ENCODE data around the gene EEA1.
A peak's percentile ranks its signal among the peaks of the same experiment; 100 is the strongest.

Gene EEA1

DNA sequence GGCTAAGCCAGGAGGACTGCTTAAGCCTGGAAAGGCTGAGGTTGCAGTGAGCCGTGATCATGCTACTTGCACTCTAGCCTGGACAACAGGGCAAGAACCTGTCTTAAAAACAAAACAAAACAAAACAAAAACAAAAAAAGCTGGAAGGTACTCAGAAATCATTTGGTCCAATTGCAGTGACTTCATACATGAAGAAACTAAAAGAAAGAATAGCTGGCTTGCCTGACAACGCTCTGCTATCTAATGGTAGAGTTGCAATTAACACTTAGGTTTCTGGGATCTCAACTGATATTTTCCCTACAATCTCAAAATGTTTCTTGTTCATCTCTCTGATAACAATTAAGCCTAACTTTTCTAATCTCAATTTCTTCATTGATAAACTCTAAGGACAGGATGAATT lies 13.7 kb downstream of the EEA1 start:
- no peak overlapping the region for H3K27ac Mint-ChIP-seq
- no peaks in the 10 kb centered on the region for H3K36me3 Mint-ChIP-seq
- ATAC-seq = no peak
- no peak for DNase-seq (ENCODE audit: low spot score in 2 of 2)
- H3K9me3 Mint-ChIP-seq = no peaks in the 10 kb centered on the region
- no peak overlapping the region for H3K4me3 Mint-ChIP-seq
- H3K4me1 Mint-ChIP-seq = peaks cover 23% of the 10 kb centered on the region

DNA sequence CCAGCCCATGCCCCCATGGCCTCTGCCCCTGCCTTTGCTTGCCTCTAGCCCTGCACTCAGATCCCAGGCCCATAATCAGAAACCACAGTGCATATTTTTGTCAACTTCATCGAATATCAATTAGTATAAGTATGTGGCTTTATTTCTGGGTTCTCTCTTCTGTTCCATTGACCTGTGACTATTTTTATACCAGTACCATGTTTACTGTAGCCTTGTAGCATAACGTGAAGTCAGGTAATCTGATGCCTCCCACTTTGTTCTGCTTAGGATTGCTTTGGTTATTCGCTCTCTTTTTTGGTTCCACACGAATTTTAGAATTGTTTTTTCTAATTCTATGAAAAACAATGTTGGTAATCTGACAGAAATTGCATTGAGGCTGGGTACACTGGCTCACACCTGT lies 14.9 kb downstream of the EEA1 start:
- no peak for ATAC-seq
- Mint-ChIP-seq H3K4me3 (no peak overlapping the region), H3K9me3 (no peaks in the 10 kb centered on the region), H3K36me3 (no peaks in the 10 kb centered on the region), H3K27ac (no peak overlapping the region), H3K4me1 (peaks cover 23% of the 10 kb centered on the region)
- no peak for DNase-seq (ENCODE audit: low spot score in 2 of 2)

DNA sequence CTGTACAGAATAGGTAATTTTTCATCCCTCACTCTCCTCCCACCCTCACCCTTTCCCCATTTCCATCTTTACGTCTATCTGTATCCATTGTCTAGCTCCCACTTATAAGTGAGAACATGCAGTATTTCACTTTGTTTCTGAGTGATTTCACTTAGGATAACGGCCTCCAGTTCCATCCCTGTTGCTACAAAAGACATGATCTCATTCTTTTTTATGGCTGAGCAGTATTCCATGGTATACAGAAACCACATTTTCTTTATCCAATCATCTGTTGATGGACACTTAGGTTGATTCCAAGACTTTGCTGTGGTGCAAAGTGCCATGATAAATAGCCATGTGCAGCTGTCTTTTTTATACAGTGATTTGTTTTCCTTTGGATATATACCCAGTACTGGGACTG lies 16.4 kb downstream of the EEA1 start:
- H3K27ac Mint-ChIP-seq = no peak overlapping the region
- ATAC-seq (no peak), DNase-seq (ENCODE audit: low spot score in 2 of 2) (no peak)
- no peak overlapping the region for H3K4me3 Mint-ChIP-seq
- H3K9me3 Mint-ChIP-seq = no peaks in the 10 kb centered on the region
- peaks cover 27% of the 10 kb centered on the region for H3K4me1 Mint-ChIP-seq
- H3K36me3 Mint-ChIP-seq = no peaks in the 10 kb centered on the region

DNA sequence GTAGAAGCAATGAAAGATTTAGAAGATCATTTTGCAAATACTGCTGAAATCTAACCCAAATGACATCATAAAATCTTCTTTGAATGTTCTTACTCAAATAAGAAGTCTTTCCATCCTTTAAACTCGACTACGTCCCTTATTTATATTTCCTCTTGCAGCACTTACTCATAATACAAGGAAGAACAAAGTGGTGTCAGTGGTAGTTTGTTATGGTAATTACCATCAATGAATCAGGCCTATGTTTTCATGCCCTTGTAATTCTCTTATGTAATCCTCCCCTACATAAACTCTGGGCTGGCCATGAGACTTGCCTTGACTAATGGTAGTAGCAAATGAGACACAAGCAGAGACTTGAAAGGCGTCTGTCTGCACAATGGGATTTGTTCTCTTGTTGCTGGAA lies 17.0 kb downstream of the EEA1 start:
- no peaks in the 10 kb centered on the region for H3K36me3 Mint-ChIP-seq
- DNase-seq (ENCODE audit: low spot score in 2 of 2) (peak in 1 of 2 donors; percentile 46), ATAC-seq (peak; percentile 96)
- H3K9me3 Mint-ChIP-seq = no peaks in the 10 kb centered on the region
- H3K27ac Mint-ChIP-seq = no peak overlapping the region
- H3K4me1 Mint-ChIP-seq = peaks cover 33% of the 10 kb centered on the region
- H3K4me3 Mint-ChIP-seq = no peak overlapping the region

DNA sequence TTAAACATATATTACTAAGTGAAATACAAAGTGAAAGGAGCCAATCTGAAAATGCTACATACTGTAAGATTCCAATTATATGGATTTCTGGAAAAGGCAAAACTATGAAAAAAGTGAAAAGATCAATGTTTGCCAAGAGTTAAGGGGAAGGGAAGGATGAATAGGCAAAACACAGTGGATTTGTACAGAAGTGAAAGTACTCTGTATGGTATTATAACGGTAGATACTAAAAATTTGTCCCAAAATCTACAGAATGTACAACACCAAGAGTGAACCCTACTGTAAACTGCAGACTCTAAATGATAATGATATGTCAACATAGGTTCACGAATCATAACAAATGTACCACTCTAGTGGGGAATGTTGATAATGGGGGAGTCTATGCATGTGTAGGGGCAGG lies 17.8 kb downstream of the EEA1 start:
- Mint-ChIP-seq H3K36me3 (no peaks in the 10 kb centered on the region), H3K27ac (no peak overlapping the region), H3K9me3 (no peaks in the 10 kb centered on the region), H3K4me1 (peaks cover 34% of the 10 kb centered on the region), H3K4me3 (no peak overlapping the region)
- ATAC-seq = no peak
- DNase-seq (ENCODE audit: low spot score in 2 of 2) = no peak

DNA sequence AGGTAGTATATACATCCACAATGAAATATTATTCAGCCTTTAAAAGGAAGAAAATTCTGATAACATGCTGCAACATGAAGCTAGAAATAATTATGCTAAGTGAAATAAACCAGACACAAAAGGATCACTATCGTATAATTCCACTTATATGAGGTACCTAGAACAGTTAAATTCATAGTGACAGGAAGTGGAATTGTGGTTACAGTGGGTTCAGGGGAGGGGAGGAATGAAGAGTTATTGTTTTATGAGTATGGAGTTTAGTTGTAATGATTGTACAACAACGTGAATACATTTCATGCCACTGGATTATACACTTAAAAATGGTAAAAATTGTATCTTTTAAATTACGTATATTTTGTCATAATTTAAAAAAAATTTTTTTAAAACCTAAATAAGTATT lies 21.0 kb downstream of the EEA1 start:
- Mint-ChIP-seq H3K4me3 (no peak overlapping the region), H3K4me1 (peaks cover 28% of the 10 kb centered on the region), H3K27ac (no peak overlapping the region), H3K36me3 (no peaks in the 10 kb centered on the region), H3K9me3 (no peaks in the 10 kb centered on the region)
- ATAC-seq = peak; percentile 90
- no peak for DNase-seq (ENCODE audit: low spot score in 2 of 2)

DNA sequence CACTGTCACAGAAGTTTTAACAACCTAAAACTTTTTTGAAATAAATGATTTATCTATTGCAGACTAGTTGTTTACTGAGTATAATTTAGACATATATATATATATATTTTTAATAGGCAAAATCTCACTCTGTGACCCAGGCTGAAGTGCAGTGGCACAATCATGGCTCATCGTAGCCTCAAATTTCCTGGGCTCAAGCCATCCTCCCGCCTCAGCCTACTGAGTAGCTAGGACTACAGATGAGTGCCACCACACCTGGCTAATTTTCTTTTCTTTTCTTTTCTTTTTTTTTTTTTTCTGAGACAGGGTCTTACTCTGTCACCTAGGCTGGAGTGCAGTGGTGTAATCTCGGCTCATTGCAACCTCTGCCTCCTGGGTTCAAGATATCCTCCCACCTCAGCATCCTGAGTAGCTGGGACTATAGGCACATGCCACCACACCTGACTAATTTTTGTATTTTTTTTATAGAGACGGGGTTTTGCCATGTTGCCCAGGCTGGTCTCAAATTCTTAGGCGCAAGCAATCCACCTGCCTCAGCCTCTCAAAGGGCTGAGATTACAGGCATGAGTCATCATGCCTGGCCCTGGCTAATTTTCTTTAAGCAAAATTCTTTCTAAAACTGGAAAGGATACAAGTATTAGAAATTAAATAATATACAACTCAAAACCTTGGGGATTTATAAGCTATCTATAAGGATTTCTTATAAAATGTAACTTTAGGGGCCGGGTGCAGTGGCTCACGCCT lies 23.1 kb downstream of the EEA1 start:
- H3K4me3 Mint-ChIP-seq = no peak overlapping the region
- H3K9me3 Mint-ChIP-seq = no peaks in the 10 kb centered on the region
- ATAC-seq (no peak), DNase-seq (ENCODE audit: low spot score in 2 of 2) (no peak)
- no peaks in the 10 kb centered on the region for H3K36me3 Mint-ChIP-seq
- H3K27ac Mint-ChIP-seq = no peak overlapping the region
- H3K4me1 Mint-ChIP-seq = peaks cover 12% of the 10 kb centered on the region

DNA sequence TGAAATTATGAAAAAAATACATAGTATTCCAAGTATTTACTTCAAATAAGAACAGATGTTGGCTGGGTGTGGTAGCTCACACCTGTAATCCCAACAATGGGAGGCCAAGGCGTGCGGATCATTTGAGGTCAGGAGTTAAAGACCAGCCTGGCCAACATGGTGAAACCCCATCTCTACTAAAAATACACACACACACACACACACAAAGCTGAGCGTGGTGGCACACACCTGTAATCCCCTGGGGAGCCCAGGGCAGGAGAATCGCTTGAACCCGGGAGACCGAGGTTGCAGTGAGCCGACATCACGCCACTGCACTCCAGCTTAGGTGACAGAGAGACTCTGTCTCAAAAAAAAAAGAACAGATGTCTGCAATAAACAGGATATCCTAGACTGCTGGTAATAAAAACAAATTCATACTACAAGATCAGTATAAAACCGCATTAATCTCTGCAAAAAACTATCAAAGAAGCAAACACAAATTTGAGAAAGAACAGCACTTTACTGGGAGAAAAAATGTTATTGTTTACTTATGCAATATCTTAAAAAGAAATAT lies 23.8 kb downstream of the EEA1 start:
- H3K9me3 Mint-ChIP-seq = no peaks in the 10 kb centered on the region
- H3K4me3 Mint-ChIP-seq = no peak overlapping the region
- no peaks in the 10 kb centered on the region for H3K36me3 Mint-ChIP-seq
- H3K27ac Mint-ChIP-seq = no peak overlapping the region
- H3K4me1 Mint-ChIP-seq = peaks cover 11% of the 10 kb centered on the region
- ATAC-seq (no peak), DNase-seq (ENCODE audit: low spot score in 2 of 2) (no peak)

DNA sequence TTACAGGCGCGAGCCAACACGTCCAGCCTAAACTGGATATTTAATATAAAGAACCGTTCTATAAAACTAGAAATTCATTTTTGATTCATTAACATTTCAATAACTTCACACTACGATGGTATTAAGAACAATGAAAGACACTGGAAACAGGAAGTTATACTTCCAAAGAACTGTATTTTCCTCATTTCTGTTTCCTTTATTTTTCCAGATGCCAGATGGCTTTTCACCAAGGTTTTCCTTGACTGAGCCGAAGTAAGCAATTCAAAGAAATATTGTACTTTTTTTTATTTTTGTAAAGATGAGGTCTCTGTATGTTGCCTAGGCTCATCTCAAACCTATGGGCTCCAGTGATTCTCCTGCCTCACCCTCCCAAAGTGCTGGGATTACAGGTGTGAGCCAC lies 28.2 kb downstream of the EEA1 start:
- no peak for DNase-seq (ENCODE audit: low spot score in 2 of 2)
- Mint-ChIP-seq H3K9me3 (no peaks in the 10 kb centered on the region), H3K4me3 (no peak overlapping the region), H3K4me1 (peaks cover 22% of the 10 kb centered on the region), H3K27ac (no peak overlapping the region), H3K36me3 (peaks cover 15% of the 10 kb centered on the region)
- no peak for ATAC-seq

DNA sequence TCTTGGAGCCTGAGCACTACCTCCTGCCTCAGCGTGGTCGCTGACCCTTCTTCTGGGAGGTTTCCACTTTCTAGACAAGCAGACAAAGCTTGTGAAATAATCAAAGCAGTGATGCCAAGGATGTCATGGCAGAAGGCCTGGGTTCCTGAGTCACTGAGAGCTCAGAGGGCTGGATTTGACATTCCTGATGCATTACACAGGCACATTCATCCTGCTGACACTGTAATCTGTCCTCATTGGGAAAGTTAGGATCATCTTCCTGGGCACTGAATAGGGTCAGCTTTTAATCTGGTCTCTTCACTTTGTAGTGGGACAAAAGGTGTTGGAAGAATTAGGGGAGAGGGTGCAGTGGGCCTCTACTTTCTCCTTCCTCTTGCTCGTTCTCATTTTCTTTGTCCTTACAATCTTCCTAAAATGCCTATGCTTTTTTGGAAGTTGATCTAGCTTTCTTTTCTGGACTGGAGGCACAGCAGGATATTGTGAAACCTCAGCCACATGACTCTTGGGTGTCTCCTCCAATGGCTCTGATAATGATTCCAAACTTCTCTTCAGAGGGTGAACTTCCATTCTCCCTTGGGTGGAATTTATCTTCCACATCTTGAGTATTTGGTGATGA lies 29.6 kb downstream of the EEA1 start:
- H3K27ac Mint-ChIP-seq = no peak overlapping the region

DNA sequence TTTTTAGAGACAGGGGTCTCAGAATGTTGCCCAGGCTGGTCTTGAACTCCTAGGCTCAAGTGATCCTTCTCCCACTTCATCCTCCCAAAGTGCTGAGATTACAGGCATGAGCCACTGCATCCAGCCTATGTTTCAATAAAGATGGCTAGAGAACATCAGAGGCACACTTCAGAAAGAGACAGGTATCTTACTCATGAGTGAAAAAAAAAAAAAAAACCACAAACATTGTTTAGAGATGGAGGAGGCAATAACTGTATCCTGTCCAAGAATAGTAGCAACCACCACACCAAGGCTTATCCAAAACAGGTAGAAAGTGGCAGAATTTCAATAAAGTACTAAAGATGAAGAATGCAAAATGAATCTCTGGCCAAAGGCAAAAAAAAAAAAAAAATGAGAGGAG lies 30.3 kb downstream of the EEA1 start:
- peaks cover 22% of the 10 kb centered on the region for H3K4me1 Mint-ChIP-seq
- peak overlapping the region; percentile 13 for H3K27ac Mint-ChIP-seq
- ATAC-seq (no peak), DNase-seq (ENCODE audit: low spot score in 2 of 2) (no peak)
- no peaks in the 10 kb centered on the region for H3K9me3 Mint-ChIP-seq
- no peak overlapping the region for H3K4me3 Mint-ChIP-seq
- peaks cover 23% of the 10 kb centered on the region for H3K36me3 Mint-ChIP-seq

More for the DNA sequence above, 29.6 kb downstream of the EEA1 start:
- Mint-ChIP-seq H3K4me1 (peaks cover 22% of the 10 kb centered on the region), H3K4me3 (no peak overlapping the region), H3K9me3 (no peaks in the 10 kb centered on the region), H3K36me3 (peaks cover 23% of the 10 kb centered on the region)
- no peak for ATAC-seq
- no peak for DNase-seq (ENCODE audit: low spot score in 2 of 2)

DNA sequence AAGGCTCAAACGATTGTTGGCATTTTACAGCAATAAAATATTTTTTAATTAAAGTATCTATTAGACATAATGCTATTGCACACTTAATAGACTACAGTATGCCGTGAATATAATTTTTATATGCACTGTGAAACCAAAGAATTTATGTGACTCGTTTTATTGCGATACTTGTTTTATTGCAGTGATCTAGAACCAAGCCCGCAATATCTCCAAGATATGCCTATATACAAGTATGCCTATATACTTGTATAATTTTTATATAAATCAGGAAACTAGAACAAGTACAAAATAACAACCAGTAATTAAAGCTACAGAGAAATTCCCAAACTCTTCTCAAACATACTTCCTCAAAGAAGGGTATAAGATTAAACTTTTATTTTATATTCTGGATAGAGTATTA lies 31.3 kb downstream of the EEA1 start:
- Mint-ChIP-seq H3K4me1 (peaks cover 26% of the 10 kb centered on the region), H3K36me3 (peaks cover 23% of the 10 kb centered on the region), H3K27ac (no peak overlapping the region), H3K9me3 (no peaks in the 10 kb centered on the region), H3K4me3 (no peak overlapping the region)
- ATAC-seq (no peak), DNase-seq (ENCODE audit: low spot score in 2 of 2) (no peak)

DNA sequence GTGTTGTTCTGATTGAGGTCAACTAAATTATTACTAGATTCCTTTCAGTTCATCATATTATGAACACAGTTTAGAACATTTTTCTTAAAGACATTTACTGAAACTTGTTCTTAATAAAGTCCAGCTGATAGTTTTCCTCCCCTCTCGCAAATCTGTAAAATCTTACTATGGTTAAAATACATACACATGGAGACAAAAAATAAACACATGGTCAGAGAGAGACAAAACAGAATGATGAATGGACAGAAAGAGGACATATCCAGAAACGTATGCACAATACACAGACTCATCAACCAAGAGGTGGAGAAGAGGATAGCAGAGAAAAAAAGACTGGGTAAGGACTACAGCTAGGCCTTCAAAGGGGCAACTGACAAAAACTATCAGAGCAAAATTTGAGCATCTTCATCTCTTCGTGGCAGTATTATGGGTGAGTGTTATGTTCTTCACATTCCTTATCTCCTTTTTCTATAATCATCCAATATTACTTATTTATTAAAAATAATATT lies 38.4 kb downstream of the EEA1 start:
- Mint-ChIP-seq H3K27ac (no peak overlapping the region), H3K36me3 (peaks cover 42% of the 10 kb centered on the region), H3K4me3 (no peak overlapping the region), H3K4me1 (peaks cover 12% of the 10 kb centered on the region), H3K9me3 (no peaks in the 10 kb centered on the region)
- no peak for DNase-seq (ENCODE audit: low spot score in 2 of 2)
- no peak for ATAC-seq

DNA sequence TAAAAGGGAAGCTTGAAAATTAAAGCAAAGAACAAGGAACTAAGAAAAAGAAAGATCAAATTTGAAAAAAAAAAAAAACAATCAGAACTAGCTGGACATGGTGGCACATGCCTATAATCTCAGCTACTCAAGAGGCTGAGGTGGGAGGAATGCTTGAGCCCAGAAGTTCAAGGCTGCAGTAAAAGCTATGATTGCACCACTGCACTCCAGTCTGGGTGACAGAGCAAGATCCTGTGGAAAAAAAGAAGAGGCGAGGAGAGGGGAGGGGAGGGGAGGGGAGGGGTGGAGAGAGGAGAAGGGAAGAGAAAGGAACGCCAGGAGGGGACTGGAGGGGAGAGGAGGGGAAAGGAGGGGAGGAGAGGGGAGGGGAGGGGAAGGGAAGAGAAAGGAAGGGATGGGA lies 43.0 kb downstream of the EEA1 start:
- Mint-ChIP-seq H3K9me3 (no peaks in the 10 kb centered on the region), H3K4me1 (peaks cover 17% of the 10 kb centered on the region), H3K36me3 (peaks cover 63% of the 10 kb centered on the region), H3K4me3 (no peak overlapping the region), H3K27ac (no peak overlapping the region)
- DNase-seq (ENCODE audit: low spot score in 2 of 2) (no peak), ATAC-seq (no peak)

DNA sequence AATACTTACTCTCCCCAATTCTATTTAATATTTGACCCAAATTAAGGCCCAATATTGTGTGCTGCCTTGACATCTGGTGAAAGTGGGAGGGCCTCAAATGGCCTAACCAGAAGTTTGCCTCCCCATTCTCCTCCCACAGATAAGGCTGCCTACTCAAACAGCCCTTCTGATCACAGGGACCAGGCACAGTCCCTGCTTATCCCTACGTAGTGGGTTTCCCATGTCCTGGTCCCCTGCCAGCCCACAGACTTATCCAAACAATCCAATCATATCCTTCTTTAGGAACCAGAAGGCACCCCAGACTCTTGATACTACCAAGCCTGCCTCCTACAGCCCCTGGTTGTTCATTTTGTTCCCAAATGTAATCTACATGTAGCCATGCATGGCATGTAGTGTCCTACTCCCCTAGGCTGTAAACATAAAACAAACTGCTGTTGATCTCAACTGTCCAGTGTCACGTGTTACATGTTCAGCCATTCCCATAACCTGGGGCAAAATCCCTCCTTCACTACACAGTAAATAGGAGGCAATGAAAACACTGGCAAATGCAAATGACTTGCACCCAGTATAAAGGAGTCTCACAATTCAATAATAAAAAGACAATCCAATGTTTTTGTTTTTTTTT lies 49.3 kb downstream of the EEA1 start:
- Mint-ChIP-seq H3K4me3 (no peak overlapping the region), H3K27ac (peak overlapping the region; percentile 68), H3K9me3 (no peaks in the 10 kb centered on the region), H3K36me3 (peaks cover 42% of the 10 kb centered on the region), H3K4me1 (peaks cover 29% of the 10 kb centered on the region)
- DNase-seq (ENCODE audit: low spot score in 2 of 2) (no peak), ATAC-seq (no peak)

DNA sequence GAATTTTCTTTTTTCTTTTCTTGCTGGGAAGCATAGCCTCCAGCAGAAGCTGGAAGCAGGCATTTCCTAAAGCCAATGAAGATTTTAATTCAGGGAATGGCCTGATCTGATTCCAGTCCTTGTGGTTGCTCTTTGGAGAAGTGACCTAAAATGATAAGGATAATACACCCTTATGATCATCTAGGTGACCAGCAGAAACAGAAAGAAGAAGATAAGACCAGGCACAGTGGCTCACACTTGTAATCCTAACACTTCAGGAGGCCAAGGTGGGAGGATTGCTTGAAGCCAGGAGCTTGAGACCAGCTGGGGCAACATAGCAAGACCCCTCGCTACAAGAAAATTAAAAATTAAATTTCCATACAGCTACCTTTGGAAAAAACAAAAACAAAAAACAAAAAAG lies 51.2 kb downstream of the EEA1 start:
- ATAC-seq (no peak), DNase-seq (ENCODE audit: low spot score in 2 of 2) (no peak)
- Mint-ChIP-seq H3K4me1 (peaks cover 17% of the 10 kb centered on the region), H3K9me3 (no peaks in the 10 kb centered on the region), H3K4me3 (no peak overlapping the region), H3K36me3 (peaks cover 26% of the 10 kb centered on the region), H3K27ac (no peak overlapping the region)
